Activated naive CD8-positive, alpha-beta T cell treated with anti-CD3 and anti-CD28 coated beads for 36 hours (primary cell): ENCODE results near the gene NECAB3. TPM values are rescaled to one million over a fixed set of nuclear protein-coding genes. Genes with fewer than 3 reads are reported as not detected.
A peak's percentile ranks its signal among the peaks of the same experiment; 100 is the strongest.

Experiments used
- DNase-seq: peaks from one replicate; pipeline ENCODE4 v3.0.0; 2021
- H3K27ac Mint-ChIP-seq: one replicate; pipeline ENCODE4 v1.8.0; 2022; ENCODE audit warnings: mild to moderate bottlenecking, moderate library complexity, mixed read lengths
- H3K27me3 Mint-ChIP-seq: one replicate; pipeline ENCODE4 v1.8.0; 2022; ENCODE audit warnings: mild to moderate bottlenecking, mixed read lengths
- H3K36me3 Mint-ChIP-seq: one replicate; pipeline ENCODE4 v1.8.0; 2021; ENCODE audit warnings: mild to moderate bottlenecking, mixed read lengths
- H3K4me1 Mint-ChIP-seq: one replicate; pipeline ENCODE4 v1.8.0; 2021; ENCODE audit warnings: mixed read lengths
- H3K4me3 Mint-ChIP-seq: one replicate; pipeline ENCODE4 v1.8.0; 2022; ENCODE audit warnings: mild to moderate bottlenecking, moderate library complexity, mixed read lengths
- H3K9me3 Mint-ChIP-seq: one replicate; pipeline ENCODE4 v1.8.0; 2022; ENCODE audit warnings: mixed read lengths
- total RNA-seq, 2 experiments: library from RNA; stranded (reverse); gene quantifications; one replicate each; pipeline ENCODE4 v1.2.3, GENCODE V29; 2021

The NECAB3 gene
- total RNA-seq, 2 experiments from 2014 or later, result 10.7 to 12.0 TPM

- Mint-ChIP-seq H3K27me3 (no peaks in the 10 kb centered on the region), H3K36me3 (peaks cover 27% of the 10 kb centered on the region), H3K4me3 (peak overlapping the region; percentile 56), H3K4me1 (peaks cover 59% of the 10 kb centered on the region), H3K9me3 (no peaks in the 10 kb centered on the region), H3K27ac (peak overlapping the region; percentile 70)
- no peak for DNase-seq
Measured at GRCh38 chr20:33686984-33687366, 12.7 kb upstream of the NECAB3 start.

GRCh38 chr20:33686100-33686983 lies 12.1 kb upstream of the NECAB3 start, which contains the start of gene E2F1:
Gene E2F1 (minus strand): TSS chr20:33686385. CDS start chr20:33686264, 121 bp downstream.
- DNase-seq, result peak; percentile 99
- H3K36me3 Mint-ChIP-seq, result peaks cover 31% of the 10 kb centered on the region
- H3K4me1 Mint-ChIP-seq, result peaks cover 65% of the 10 kb centered on the region
- no peaks in the 10 kb centered on the region for H3K27me3 Mint-ChIP-seq
- no peaks in the 10 kb centered on the region for H3K9me3 Mint-ChIP-seq
- H3K27ac Mint-ChIP-seq, result peak within 1 kb of the TSS; percentile 85
- peak within 1 kb of the TSS; percentile 93 for H3K4me3 Mint-ChIP-seq

- DNase-seq, result peak; percentile 80
- Mint-ChIP-seq H3K27me3 (no peaks in the 10 kb centered on the region), H3K4me1 (peaks cover 68% of the 10 kb centered on the region), H3K4me3 (peak overlapping the region; percentile 93), H3K27ac (peak overlapping the region; percentile 85), H3K9me3 (no peaks in the 10 kb centered on the region), H3K36me3 (peaks cover 37% of the 10 kb centered on the region)
Measured at GRCh38 chr20:33685328-33686099, 11.3 kb upstream of the NECAB3 start.

- no peaks in the 10 kb centered on the region for H3K9me3 Mint-ChIP-seq
- H3K4me1 Mint-ChIP-seq, result peaks cover 68% of the 10 kb centered on the region
- H3K27ac Mint-ChIP-seq, result peak overlapping the region; percentile 85
- H3K4me3 Mint-ChIP-seq, result peak overlapping the region; percentile 93
- peaks cover 40% of the 10 kb centered on the region for H3K36me3 Mint-ChIP-seq
- DNase-seq, result no peak
- no peaks in the 10 kb centered on the region for H3K27me3 Mint-ChIP-seq
Measured at GRCh38 chr20:33684533-33685327, 10.5 kb upstream of the NECAB3 start.

GRCh38 chr20:33681728-33682353 lies 7.6 kb upstream of the NECAB3 start:
- no peak for DNase-seq
- Mint-ChIP-seq H3K36me3 (peaks cover 57% of the 10 kb centered on the region), H3K4me3 (peak overlapping the region; percentile 45), H3K9me3 (no peaks in the 10 kb centered on the region), H3K4me1 (peaks cover 54% of the 10 kb centered on the region), H3K27ac (peak overlapping the region; percentile 14), H3K27me3 (no peaks in the 10 kb centered on the region)

- peaks cover 50% of the 10 kb centered on the region for H3K4me1 Mint-ChIP-seq
- DNase-seq, result no peak
- peaks cover 59% of the 10 kb centered on the region for H3K36me3 Mint-ChIP-seq
- no peaks in the 10 kb centered on the region for H3K9me3 Mint-ChIP-seq
- H3K4me3 Mint-ChIP-seq, result no peak overlapping the region
- H3K27ac Mint-ChIP-seq, result no peak overlapping the region
- H3K27me3 Mint-ChIP-seq, result no peaks in the 10 kb centered on the region
Measured at GRCh38 chr20:33681288-33681687, 7.1 kb upstream of the NECAB3 start.

- Mint-ChIP-seq H3K27me3 (no peaks in the 10 kb centered on the region), H3K36me3 (peaks cover 60% of the 10 kb centered on the region), H3K27ac (peak overlapping the region; percentile 38), H3K9me3 (no peaks in the 10 kb centered on the region), H3K4me1 (peaks cover 50% of the 10 kb centered on the region), H3K4me3 (peak overlapping the region; percentile 34)
- DNase-seq, result no peak
Measured at GRCh38 chr20:33680686-33681085, 6.5 kb upstream of the NECAB3 start.

GRCh38 chr20:33679758-33680485 lies 5.7 kb upstream of the NECAB3 start:
- peak overlapping the region; percentile 18 for H3K4me3 Mint-ChIP-seq
- no peaks in the 10 kb centered on the region for H3K9me3 Mint-ChIP-seq
- H3K4me1 Mint-ChIP-seq, result peaks cover 51% of the 10 kb centered on the region
- no peaks in the 10 kb centered on the region for H3K27me3 Mint-ChIP-seq
- peak overlapping the region; percentile 68 for H3K27ac Mint-ChIP-seq
- DNase-seq, result peak; percentile 57
- peaks cover 57% of the 10 kb centered on the region for H3K36me3 Mint-ChIP-seq

GRCh38 chr20:33677991-33678702 lies 3.9 kb upstream of the NECAB3 start:
- Mint-ChIP-seq H3K27ac (no peak overlapping the region), H3K4me1 (peaks cover 54% of the 10 kb centered on the region), H3K4me3 (no peak overlapping the region), H3K36me3 (peaks cover 45% of the 10 kb centered on the region), H3K9me3 (no peaks in the 10 kb centered on the region), H3K27me3 (no peaks in the 10 kb centered on the region)
- DNase-seq, result no peak

GRCh38 chr20:33676652-33677645 lies 2.7 kb upstream of the NECAB3 start:
- Mint-ChIP-seq H3K36me3 (peaks cover 38% of the 10 kb centered on the region), H3K4me1 (peaks cover 50% of the 10 kb centered on the region), H3K27me3 (no peaks in the 10 kb centered on the region), H3K27ac (no peak overlapping the region), H3K4me3 (no peak overlapping the region), H3K9me3 (no peaks in the 10 kb centered on the region)
- no peak for DNase-seq

GRCh38 chr20:33676121-33676520 lies 1.9 kb upstream of the NECAB3 start:
- no peak overlapping the region for H3K4me3 Mint-ChIP-seq

GRCh38 chr20:33675136-33675959 lies 1.1 kb upstream of the NECAB3 start:
- peaks cover 34% of the 10 kb centered on the region for H3K4me1 Mint-ChIP-seq
- DNase-seq, result no peak
- no peaks in the 10 kb centered on the region for H3K27me3 Mint-ChIP-seq
- no peaks in the 10 kb centered on the region for H3K9me3 Mint-ChIP-seq
- H3K4me3 Mint-ChIP-seq, result peak overlapping the region; percentile 65
- H3K27ac Mint-ChIP-seq, result peak overlapping the region; percentile 44
- H3K36me3 Mint-ChIP-seq, result peaks cover 27% of the 10 kb centered on the region

More at GRCh38 chr20:33676121-33676520, 1.9 kb upstream of the NECAB3 start:
- no peaks in the 10 kb centered on the region for H3K27me3 Mint-ChIP-seq
- no peaks in the 10 kb centered on the region for H3K9me3 Mint-ChIP-seq
- DNase-seq, result no peak
- H3K27ac Mint-ChIP-seq, result no peak overlapping the region
- peaks cover 42% of the 10 kb centered on the region for H3K4me1 Mint-ChIP-seq
- peaks cover 33% of the 10 kb centered on the region for H3K36me3 Mint-ChIP-seq
